DLD1 (cell line): ENCODE data around the gene FITM1.

Experiments
- in situ Hi-C: cut with HindIII; loops from 2 replicates; pipeline ENCODE4 v1.10.0; 2017; ENCODE audit warnings: low sequenced_read_pairs

The FITM1 gene

DNA sequence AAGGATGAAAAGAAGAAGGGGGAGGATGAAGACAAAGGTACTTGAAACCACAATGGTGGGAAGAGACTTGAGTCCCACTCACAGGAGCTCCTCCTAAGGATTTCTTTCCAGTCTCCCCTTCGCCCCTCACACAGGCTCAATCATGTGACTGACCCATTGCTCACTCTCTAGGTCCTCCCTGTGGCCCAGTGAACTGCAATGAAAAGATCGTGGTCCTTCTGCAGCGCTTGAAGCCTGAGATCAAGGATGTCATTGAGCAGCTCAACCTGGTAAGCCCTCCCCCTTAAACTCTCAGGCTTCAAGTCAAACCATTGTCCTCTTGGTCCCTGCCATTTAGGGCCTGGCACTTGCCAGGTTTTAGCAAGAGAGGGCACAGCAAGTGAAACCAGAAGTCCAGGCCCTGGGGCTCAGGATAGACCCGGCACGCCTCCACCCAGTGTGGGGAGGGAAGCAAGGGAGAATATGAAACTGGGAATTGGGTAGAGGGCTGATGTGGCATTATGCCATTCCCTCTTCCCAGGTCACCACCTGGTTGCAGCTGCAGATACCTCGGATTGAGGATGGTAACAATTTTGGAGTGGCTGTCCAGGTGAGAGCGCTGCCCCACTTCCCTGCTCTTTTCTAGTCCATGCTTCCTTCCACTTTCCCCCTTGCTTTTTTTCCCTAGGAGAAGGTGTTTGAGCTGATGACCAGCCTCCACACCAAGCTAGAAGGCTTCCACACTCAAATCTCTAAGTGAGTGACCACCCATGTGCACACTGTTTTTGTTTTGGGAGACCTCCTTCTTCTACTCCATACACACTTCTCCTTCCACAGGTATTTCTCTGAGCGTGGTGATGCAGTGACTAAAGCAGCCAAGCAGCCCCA, 7.3 kb downstream of the FITM1 start:
- in situ Hi-C loops: no loop called here

DNA sequence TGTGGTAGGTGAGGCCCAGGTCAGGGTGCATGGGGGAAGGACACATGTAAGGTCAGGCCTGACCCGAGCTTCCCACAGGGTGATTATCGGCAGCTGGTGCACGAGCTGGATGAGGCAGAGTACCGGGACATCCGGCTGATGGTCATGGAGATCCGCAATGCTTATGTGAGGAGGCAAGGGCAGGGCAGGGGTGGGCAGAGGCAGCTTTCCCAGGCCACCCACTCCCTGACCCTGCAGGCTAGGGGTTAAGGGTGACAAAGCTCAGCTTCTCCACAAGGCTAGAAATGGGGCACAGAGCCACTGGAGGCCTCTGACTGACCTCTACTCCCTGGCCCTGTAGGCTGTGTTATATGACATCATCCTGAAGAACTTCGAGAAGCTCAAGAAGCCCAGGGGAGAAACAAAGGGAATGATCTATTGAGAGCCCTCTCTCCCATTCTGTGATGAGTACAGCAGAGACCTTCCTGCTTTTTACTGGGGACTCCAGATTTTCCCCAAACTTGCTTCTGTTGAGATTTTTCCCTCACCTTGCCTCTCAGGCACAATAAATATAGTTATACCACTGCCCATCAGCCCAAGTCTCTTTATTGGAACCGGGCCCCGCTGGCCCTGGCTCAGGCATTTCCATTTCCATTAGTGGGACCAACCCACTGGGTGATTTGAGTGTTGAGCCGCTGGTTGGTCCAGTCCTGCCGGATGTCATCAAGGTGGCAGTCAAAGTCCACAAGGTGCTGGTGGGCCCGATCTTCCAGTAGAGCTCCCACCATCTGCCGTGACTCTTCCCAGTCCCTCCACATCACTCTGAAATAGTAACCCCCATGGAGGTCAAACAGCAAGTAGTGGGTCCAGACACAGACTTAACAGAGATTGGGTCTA, 8.2 kb downstream of the FITM1 start:
- in situ Hi-C loops: no loop called here

DNA sequence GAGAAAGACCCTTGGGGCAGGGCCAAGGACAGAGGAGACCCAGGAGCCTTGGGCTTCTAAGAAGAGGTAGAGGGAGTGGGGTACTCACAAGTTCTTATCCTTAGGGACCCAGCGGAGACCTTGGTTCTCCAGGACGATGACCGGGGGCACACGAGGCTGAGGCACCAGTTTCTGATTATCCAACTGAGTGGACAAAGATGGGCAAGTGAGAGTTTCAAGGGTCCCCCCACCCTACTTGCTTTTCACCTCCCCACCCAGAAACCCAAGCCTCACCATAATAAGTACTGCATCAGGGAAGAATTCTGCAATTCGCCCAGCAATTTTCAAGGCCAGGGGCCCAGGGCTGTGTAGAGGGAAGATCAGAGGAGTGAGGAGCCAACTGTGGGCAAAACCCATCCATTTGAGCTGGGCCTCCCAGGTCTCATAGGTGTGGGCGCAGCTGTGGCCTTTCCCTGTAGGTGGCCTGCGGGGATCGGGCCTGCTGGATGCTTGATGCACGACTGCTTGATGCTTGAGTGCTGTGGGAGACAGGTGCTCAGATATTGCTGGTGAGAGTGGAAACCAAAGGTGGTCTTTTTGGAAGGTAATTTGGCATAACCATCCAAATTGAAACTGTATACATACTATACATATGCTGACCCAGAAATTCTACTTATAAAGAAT, 8.9 kb downstream of the FITM1 start:
- in situ Hi-C loops: no loop called here

DNA sequence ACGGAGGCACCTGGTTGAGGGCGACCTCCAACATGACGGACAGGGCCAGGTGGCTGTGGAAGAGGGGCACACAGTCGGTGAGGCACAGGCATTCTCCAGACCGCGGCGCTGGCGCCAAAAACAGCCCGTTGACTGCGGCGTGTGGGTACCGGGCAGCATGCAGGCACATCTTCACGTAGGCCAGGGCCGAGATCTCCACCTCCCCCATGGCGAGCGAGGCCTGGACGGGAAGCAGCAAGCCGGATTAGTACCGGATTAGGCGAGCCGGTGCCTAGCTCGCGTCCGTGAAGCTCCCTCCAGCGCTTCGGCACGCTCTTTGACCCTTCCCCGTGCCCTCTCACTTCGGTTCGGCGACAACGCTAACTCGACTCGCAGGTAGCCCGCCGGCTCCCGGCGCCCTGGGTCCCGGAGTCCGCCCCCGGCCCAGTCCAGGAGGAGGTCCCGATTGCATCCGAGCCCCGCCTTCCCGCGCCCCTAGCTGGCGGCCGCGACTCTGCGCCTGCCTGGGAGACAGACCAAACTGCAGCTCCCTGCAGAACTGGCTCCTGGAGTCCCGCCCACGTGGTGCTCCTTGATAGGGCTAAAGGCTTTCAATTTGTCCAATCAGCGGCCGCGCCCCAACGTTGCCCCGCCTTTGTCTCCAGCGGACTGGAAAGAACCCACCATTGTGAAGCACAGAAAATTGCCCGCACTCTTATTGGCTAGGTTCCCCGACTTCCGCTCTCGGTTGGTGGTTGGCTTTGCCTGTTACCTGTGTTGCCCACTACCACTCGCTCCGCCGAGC, 10.8 kb downstream of the FITM1 start, which contains the start of gene EMC9:
TSS of gene EMC9 (minus strand) at position 495 of the 784 bp plus-strand sequence. CDS start at position 208, 287 bp downstream.
- in situ Hi-C loops: no loop called here

DNA sequence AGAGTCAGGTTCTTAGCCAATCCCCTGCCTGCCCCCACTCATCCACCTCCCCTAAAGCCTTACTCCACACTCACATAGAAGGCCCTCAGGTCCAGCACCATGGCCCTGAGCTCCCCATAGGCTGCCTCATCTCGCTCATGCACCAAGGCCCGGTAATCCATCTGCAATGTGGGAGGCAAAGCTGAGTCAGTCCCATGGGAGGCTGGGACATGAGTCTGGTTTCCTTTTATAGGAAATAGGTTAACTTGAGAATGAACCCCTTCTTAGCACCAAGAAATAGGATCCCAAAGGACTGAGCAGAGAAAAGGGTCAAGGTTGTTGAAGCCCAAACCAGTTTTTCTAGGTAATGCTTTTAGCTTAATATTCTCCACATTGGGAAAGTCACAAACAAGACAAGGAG, 13.1 kb downstream of the FITM1 start:
- in situ Hi-C loops: no loop called here

DNA sequence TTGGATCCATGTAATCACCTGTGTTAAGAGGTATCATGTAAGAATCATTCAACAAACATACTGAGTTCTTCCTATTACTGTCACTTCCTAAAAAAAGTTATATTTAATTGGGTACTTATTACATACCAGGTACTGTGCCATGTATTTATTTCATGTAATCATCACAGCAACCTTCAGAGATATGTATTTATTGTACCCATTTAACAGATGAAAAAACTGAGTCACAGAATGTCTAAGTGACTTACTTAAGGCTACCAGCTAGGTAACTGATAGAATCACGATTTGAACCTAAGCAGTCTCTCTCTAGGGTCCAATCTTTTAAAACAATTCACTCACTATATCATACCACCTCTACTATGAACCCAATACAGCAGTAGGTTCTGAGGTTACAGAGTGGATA, 14.0 kb downstream of the FITM1 start:
- in situ Hi-C loops: no loop called here

- in situ Hi-C loops: no loop called here
Measured at GRCh38 chr14:24145219-24145618, 14.8 kb downstream of the FITM1 start.

- in situ Hi-C loops: no loop called here
Measured at GRCh38 chr14:24145690-24146452, 15.4 kb downstream of the FITM1 start.

GRCh38 chr14:24146453-24146977, 16.1 kb downstream of the FITM1 start, which contains the start of gene PSME2:
Gene PSME2, minus strand, starts transcription at chr14:24146610. Its CDS starts 29 bp downstream, at chr14:24146581.
- in situ Hi-C loops: no loop called here

- in situ Hi-C loops: no loop called here
Measured at GRCh38 chr14:24146978-24147760, 16.7 kb downstream of the FITM1 start, which contains the start of gene RNF31. Gene RNF31, plus strand, starts transcription at chr14:24147498. Its CDS starts 201 bp downstream, at chr14:24147699.

GRCh38 chr14:24147761-24148428, 17.4 kb downstream of the FITM1 start:
- in situ Hi-C loops: no loop called here

- in situ Hi-C loops: no loop called here
Measured at GRCh38 chr14:24149302-24149969, 19.0 kb downstream of the FITM1 start.

- in situ Hi-C loops: no loop called here
Measured at GRCh38 chr14:24150061-24150460, 19.6 kb downstream of the FITM1 start.

DNA sequence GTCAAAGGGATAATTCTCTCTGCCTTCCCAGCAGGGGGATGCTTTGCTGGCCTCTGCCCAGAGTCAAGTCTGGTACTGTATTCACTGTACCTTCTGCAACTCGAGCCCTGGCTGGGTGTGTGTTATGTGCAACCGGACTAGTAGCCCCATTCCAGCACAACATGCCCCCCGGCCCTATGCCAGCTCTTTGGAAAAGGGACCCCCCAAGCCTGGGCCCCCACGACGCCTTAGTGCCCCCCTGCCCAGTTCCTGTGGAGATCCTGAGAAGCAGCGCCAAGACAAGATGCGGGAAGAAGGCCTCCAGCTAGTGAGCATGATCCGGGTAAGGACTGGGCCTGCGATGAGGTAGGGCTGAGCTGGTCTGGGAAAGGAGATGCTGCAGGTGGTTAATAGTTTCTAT, 20.1 kb downstream of the FITM1 start:
- in situ Hi-C loops: no loop called here

DNA sequence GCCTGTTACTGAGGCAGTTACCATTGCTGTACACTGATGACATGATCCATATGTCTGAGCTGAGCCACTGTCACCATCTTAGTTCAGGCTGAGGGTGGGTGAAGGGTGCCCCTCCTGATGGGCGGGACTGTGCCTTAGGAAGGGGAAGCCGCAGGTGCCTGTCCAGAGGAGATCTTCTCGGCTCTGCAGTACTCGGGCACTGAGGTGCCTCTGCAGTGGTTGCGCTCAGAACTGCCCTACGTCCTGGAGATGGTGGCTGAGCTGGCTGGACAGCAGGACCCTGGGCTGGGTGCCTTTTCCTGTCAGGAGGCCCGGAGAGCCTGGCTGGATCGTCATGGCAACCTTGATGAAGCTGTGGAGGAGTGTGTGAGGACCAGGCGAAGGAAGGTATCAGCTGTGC, 20.5 kb downstream of the FITM1 start:
- in situ Hi-C loops: no loop called here

DNA sequence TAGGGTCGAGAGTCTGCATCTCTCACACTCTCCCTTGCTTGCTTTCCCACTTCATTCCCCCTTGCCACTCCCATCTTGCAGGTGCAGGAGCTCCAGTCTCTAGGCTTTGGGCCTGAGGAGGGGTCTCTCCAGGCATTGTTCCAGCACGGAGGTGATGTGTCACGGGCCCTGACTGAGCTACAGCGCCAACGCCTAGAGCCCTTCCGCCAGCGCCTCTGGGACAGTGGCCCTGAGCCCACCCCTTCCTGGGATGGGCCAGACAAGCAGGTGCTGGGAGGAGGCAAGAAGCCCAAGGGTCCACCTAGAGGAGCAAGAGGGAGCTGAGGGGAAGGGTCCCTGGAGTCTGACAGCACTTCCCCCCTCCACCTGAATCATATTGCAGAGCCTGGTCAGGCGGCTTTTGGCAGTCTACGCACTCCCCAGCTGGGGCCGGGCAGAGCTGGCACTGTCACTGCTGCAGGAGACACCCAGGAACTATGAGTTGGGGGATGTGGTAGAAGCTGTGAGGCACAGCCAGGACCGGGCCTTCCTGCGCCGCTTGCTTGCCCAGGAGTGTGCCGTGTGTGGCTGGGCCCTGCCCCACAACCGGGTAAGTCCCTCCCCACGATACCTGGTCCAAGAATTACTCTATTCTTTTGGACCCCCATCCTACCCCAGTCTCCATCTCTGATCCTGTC, 21.1 kb downstream of the FITM1 start:
- in situ Hi-C loops: no loop called here

GRCh38 chr14:24155100-24155499, 24.6 kb downstream of the FITM1 start:
- in situ Hi-C loops: no loop called here
